Measurements from ENCODE around the gene SNX13. TPM values are rescaled to one million over a fixed set of nuclear protein-coding genes. Genes with fewer than 3 reads are reported as not detected.

Gene SNX13
- total RNA-seq, 1 experiment from 2014 or later, result 41.8 TPM

DNA sequence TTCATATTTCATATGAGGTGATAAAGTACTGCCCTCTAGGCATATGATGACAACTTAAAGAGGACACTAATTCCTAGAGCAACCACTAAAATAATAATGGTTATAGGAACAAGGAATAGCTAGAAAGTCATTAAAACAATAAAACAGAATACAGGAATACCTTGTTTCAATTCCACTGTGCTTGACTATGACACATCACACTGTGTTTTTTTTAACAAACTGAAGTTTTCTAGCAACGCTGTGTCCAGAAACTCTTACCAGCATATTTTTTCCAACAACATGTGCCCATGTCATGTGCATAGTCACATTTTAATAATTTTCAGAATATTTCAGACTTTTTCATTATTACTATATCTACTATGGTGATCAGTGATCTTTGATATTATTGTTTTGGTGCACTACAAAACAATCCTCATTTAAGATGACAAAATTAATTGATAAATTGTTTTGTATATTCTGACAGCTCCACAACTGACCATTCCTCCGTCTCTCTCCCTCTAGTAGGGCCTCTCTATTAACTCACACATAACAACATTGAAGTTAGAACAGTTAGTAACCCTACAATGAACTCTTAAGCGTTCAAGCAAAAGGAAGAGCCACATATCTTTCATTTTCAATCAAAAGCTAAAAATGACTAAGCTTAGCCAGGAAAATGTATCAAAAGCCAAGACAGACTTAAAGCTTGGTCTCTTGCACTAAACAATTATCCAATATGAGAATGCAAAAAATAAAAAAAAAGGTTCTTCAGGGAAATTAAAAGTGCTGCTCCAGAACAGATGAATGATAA is 85.8 kb downstream of the SNX13 start:
- Mint-ChIP-seq H3K36me3 (ENCODE audit: insufficient read depth, unreplicated experiment) (peaks cover 14% of the 10 kb centered on the region), H3K27me3 (ENCODE audit: insufficient read depth, unreplicated experiment) (no peaks in the 10 kb centered on the region), H3K4me1 (ENCODE audit: low read depth, unreplicated experiment) (peaks cover 4% of the 10 kb centered on the region), H3K4me3 (ENCODE audit: unreplicated experiment) (no peak overlapping the region), H3K27ac (ENCODE audit: unreplicated experiment) (no peak overlapping the region), H3K9me3 (ENCODE audit: unreplicated experiment) (no peaks in the 10 kb centered on the region)
- H3K4me1 ChIP-seq, result no peaks in the 10 kb centered on the region
- TF ChIP-seq CTCF (IDR thresholded peaks at IDR 0.05; ENCODE audit: insufficient read depth in 1 of 2, low read depth in 1 of 2, low read length in 1 of 2, severe bottlenecking in 1 of 2, unreplicated experiment in 1 of 2), result no peak
- H3K36me3 ChIP-seq (ENCODE audit: control insufficient read depth, insufficient read depth, low read length), result no peaks in the 10 kb centered on the region
- ChIA-PET CTCF (no interaction called here), POLR2A (no interaction called here)
- no peaks in the 10 kb centered on the region for H3K27me3 ChIP-seq (replicated peaks; ENCODE audit: control insufficient read depth, insufficient read depth, low read length)
- no peak overlapping the region for H3K4me3 ChIP-seq (ENCODE audit: low read depth, low read length)
- DNase-seq, result no peak
- BruUV-seq (replicated peaks), result no TSS peak
- no peaks in the 10 kb centered on the region; the same call in 1 of the 2 replicates for H3K9me3 ChIP-seq
- intact Hi-C loops (cut with micrococcal nuclease; ENCODE audit: unreplicated experiment), result no loop called here

DNA sequence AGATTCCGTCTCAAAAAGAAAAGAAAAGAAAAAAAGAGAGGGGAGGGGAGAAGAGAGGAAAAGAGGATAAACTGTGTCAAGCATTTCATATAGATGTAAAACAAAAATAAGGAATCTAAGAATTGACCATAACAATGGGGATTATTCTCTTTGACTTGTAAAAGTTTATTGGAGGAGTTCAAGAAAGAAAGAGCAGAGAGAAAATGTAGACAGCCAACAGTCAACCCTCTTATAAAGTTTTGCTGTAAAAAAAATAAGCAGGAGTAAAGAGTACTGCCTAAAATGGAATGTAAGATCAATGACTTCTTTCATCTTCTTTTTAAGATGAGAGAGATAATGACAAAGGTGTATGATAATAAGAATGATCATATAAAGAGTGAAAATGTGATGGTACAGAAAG is 87.9 kb downstream of the SNX13 start:
- POLR2A ChIA-PET, result no interaction called here
- Histone ChIP-seq H3K27me3 (replicated peaks; ENCODE audit: control insufficient read depth, insufficient read depth, low read length) (no peaks in the 10 kb centered on the region), H3K9me3 (no peaks in the 10 kb centered on the region; the same call in 1 of the 2 replicates), H3K36me3 (ENCODE audit: control insufficient read depth, insufficient read depth, low read length) (no peaks in the 10 kb centered on the region; the same call in 1 of the 2 replicates), H3K4me1 (no peaks in the 10 kb centered on the region), H3K4me3 (ENCODE audit: low read depth, low read length) (no peak overlapping the region)
- no peak for DNase-seq
- no peaks in the 10 kb centered on the region for H3K9me3 Mint-ChIP-seq (ENCODE audit: unreplicated experiment)
- H3K27ac Mint-ChIP-seq (ENCODE audit: unreplicated experiment), result no peak overlapping the region
- intact Hi-C loops (cut with micrococcal nuclease; ENCODE audit: unreplicated experiment), result no loop called here
- H3K4me3 Mint-ChIP-seq (ENCODE audit: unreplicated experiment), result no peak overlapping the region
- no TSS peak for BruUV-seq (replicated peaks)
- no peak for TF ChIP-seq CTCF (IDR thresholded peaks at IDR 0.05; ENCODE audit: insufficient read depth in 1 of 2, low read depth in 1 of 2, low read length in 1 of 2, severe bottlenecking in 1 of 2, unreplicated experiment in 1 of 2)
- no peaks in the 10 kb centered on the region for H3K27me3 Mint-ChIP-seq (ENCODE audit: insufficient read depth, unreplicated experiment)
- H3K4me1 Mint-ChIP-seq (ENCODE audit: low read depth, unreplicated experiment), result peaks cover 6% of the 10 kb centered on the region
- CTCF ChIA-PET, result no interaction called here
- H3K36me3 Mint-ChIP-seq (ENCODE audit: insufficient read depth, unreplicated experiment), result peaks cover 14% of the 10 kb centered on the region

DNA sequence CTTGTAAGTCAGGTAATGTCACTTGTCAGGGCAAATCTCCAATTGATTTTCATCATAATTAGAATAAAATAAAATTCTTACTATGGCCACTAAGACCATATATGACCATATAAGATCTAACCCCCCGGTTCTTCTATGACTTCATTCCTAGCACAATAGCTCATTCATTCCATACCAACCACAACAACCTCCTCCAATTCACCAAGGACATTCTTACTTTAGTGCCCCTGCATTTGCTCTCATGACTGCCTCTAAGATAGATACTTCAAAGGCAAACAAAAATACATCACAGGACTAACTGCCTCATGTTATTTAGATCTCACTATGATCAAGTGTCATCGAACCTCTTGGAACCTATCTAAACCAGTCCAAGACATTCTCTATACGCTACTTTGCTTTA is 90.8 kb downstream of the SNX13 start:
- no peak overlapping the region for H3K4me3 ChIP-seq (ENCODE audit: low read depth, low read length)
- no peak overlapping the region for H3K4me3 Mint-ChIP-seq (ENCODE audit: unreplicated experiment)
- peaks cover 13% of the 10 kb centered on the region for H3K4me1 Mint-ChIP-seq (ENCODE audit: low read depth, unreplicated experiment)
- DNase-seq, result no peak
- no peaks in the 10 kb centered on the region for H3K9me3 Mint-ChIP-seq (ENCODE audit: unreplicated experiment)
- POLR2A ChIA-PET, result no interaction called here
- H3K9me3 ChIP-seq, result no peaks in the 10 kb centered on the region
- H3K4me1 ChIP-seq, result no peaks in the 10 kb centered on the region
- no peaks in the 10 kb centered on the region for H3K27me3 Mint-ChIP-seq (ENCODE audit: insufficient read depth, unreplicated experiment)
- intact Hi-C loops (cut with micrococcal nuclease; ENCODE audit: unreplicated experiment), result no loop called here
- H3K27me3 ChIP-seq (replicated peaks; ENCODE audit: control insufficient read depth, insufficient read depth, low read length), result no peaks in the 10 kb centered on the region
- H3K36me3 ChIP-seq (ENCODE audit: control insufficient read depth, insufficient read depth, low read length), result no peaks in the 10 kb centered on the region; the same call in 1 of the 2 replicates
- no TSS peak for BruUV-seq (replicated peaks)
- H3K36me3 Mint-ChIP-seq (ENCODE audit: insufficient read depth, unreplicated experiment), result peaks cover 14% of the 10 kb centered on the region
- TF ChIP-seq CTCF (IDR thresholded peaks at IDR 0.05; ENCODE audit: insufficient read depth in 1 of 2, low read depth in 1 of 2, low read length in 1 of 2, severe bottlenecking in 1 of 2, unreplicated experiment in 1 of 2), result no peak
- H3K27ac Mint-ChIP-seq (ENCODE audit: unreplicated experiment), result no peak overlapping the region
- CTCF ChIA-PET, result no interaction called here

Measured in Caco-2 (cell line).